Esophagus squamous epithelium (tissue), 4 donors: ENCODE results near the gene ACSF3.

ENCODE experiments used
- POLR2A ChIP-seq, 4 donors: fragments of 450-650 bp; IDR thresholded peaks; one replicate each; pipeline ENCODE4 v1.6.1; 2017; ENCODE audit warnings: antibody characterized with exemption in 4 of 4, mild to moderate bottlenecking in 4 of 4, moderate library complexity in 3 of 4
- TF ChIP-seq, protein P1 (sequence below), 6 experiments: fragments of 450-650 bp in 4 of 6; fragments of 200-600 bp in 2 of 6; sonication (generic) in 2 of 6; IDR thresholded peaks; one replicate each; pipeline ENCODE4 v1.5.1; 2016 to 2019; ENCODE audit warnings: antibody characterized with exemption in 6 of 6, mild to moderate bottlenecking in 4 of 6, moderate library complexity in 4 of 6

GRCh38 chr16:89131783-89132182 is 38.1 kb downstream of the ACSF3 start:
- TF ChIP-seq, protein P1, sequence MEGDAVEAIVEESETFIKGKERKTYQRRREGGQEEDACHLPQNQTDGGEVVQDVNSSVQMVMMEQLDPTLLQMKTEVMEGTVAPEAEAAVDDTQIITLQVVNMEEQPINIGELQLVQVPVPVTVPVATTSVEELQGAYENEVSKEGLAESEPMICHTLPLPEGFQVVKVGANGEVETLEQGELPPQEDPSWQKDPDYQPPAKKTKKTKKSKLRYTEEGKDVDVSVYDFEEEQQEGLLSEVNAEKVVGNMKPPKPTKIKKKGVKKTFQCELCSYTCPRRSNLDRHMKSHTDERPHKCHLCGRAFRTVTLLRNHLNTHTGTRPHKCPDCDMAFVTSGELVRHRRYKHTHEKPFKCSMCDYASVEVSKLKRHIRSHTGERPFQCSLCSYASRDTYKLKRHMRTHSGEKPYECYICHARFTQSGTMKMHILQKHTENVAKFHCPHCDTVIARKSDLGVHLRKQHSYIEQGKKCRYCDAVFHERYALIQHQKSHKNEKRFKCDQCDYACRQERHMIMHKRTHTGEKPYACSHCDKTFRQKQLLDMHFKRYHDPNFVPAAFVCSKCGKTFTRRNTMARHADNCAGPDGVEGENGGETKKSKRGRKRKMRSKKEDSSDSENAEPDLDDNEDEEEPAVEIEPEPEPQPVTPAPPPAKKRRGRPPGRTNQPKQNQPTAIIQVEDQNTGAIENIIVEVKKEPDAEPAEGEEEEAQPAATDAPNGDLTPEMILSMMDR (IDR thresholded peaks at IDR 0.05) = no peak
- no peak for TF ChIP-seq POLR2A (IDR thresholded peaks at IDR 0.05)
